ENCODE data around the gene HSPB1.
"Not testable (repeated sequence)": the region's sequence is repeated elsewhere in the genome, so short reads cannot be mapped to it uniquely, and the experiment has no call there.

The HSPB1 gene

DNA sequence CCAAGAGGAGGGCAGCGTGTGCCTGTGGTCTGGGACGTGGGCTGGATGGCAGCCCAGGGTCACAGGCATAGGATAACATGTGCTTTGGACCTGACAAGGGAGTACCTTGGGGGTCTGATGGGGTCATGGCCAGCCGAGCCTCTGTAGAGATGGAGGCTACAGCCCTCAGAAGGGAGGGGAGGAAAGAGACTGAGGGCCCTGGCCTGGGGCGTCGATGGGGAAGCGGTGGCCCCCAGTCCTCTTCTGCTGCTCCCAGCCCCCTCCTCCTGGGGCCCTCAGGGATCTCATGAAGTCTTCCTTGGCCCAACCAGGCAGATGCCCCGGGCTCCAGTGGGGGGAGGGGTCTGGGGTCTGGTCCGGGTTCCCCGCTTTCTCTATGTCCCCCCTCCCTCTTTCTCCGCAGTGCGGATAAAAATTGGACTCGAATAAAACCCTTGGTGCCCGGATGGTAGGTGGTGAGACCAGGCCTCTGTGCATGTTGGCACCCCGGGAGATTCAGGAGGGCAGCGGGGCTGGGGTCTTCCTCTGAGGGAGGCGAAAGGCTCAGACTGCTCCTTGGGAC lies 15.6 kb upstream of the HSPB1 start:
- TF ChIP-seq, protein P1, sequence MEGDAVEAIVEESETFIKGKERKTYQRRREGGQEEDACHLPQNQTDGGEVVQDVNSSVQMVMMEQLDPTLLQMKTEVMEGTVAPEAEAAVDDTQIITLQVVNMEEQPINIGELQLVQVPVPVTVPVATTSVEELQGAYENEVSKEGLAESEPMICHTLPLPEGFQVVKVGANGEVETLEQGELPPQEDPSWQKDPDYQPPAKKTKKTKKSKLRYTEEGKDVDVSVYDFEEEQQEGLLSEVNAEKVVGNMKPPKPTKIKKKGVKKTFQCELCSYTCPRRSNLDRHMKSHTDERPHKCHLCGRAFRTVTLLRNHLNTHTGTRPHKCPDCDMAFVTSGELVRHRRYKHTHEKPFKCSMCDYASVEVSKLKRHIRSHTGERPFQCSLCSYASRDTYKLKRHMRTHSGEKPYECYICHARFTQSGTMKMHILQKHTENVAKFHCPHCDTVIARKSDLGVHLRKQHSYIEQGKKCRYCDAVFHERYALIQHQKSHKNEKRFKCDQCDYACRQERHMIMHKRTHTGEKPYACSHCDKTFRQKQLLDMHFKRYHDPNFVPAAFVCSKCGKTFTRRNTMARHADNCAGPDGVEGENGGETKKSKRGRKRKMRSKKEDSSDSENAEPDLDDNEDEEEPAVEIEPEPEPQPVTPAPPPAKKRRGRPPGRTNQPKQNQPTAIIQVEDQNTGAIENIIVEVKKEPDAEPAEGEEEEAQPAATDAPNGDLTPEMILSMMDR (IDR thresholded peaks at IDR 0.05; ENCODE audit: control insufficient read depth, insufficient read depth, low read depth, low read length, missing control alignments) = no peak
- no peak for DNase-seq (ENCODE audit: low read depth)
- H3K4me3 ChIP-seq (ENCODE audit: control insufficient read depth, low read depth, low read length) = no peak overlapping the region

GRCh38 chr7:76290847-76291350 lies 11.6 kb upstream of the HSPB1 start:
- not testable (repeated sequence) for H3K4me3 ChIP-seq (ENCODE audit: control insufficient read depth, low read depth, low read length); DNase-seq (ENCODE audit: low read depth)

GRCh38 chr7:76291351-76292212 lies 10.9 kb upstream of the HSPB1 start:
- peak; percentile 94 for DNase-seq (ENCODE audit: low read depth)
- TF ChIP-seq, protein P1 (IDR thresholded peaks at IDR 0.05; ENCODE audit: control insufficient read depth, insufficient read depth, low read depth, low read length, missing control alignments) = peak; percentile 96
- peak overlapping the region; percentile 16; the same call in 1 of the 2 replicates for H3K4me3 ChIP-seq (ENCODE audit: control insufficient read depth, low read depth, low read length)

GRCh38 chr7:76292213-76292573 lies 10.3 kb upstream of the HSPB1 start:
- DNase-seq (ENCODE audit: low read depth) = no peak
- TF ChIP-seq, protein P1 (IDR thresholded peaks at IDR 0.05; ENCODE audit: control insufficient read depth, insufficient read depth, low read depth, low read length, missing control alignments) = no peak
- peak overlapping the region; percentile 16; the same call in 1 of the 2 replicates for H3K4me3 ChIP-seq (ENCODE audit: control insufficient read depth, low read depth, low read length)

DNA sequence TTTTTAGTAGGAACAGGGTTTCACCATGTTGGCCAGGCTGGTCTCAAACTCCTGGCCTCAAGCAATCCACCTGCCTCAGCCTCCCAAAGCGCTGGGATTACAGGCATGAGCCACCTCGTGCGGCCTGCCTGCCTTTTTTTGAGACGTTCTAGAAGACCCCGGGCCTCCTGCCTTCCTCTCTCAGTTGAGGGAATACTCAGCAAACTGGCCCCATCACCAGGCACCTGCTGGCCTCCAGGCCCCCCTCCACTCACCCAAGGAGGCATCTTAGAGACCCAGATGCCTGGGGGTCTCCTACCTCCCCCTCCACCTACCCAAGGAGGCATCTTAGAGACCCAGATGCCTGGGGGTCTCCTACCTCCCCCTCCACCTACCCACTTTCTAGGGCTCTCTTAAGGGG lies 9.6 kb upstream of the HSPB1 start:
- DNase-seq (ENCODE audit: low read depth); H3K4me3 ChIP-seq (ENCODE audit: control insufficient read depth, low read depth, low read length): not testable (repeated sequence)

DNA sequence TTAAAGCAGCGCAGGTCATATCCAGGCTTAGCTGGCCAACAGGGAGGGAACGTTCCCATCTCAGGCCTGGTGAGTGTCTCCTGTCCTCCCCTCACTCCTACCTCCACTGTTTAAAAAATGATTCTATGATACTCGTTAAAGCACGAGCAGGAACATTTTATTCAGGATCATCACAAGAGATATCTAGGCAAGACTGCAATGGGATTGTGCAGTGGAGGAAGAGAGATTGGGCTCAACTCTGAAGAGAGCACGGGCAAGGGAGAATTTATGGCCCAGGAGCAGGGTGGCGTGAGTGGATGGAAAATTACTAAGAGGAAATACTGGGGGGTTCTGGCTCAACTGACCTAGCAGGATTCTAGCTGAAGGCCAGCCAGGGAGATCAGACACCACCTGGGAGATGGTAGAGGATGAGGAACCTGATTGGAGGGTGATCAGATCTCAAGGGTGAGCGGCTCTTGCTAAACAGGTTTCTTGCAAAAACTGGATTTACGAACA lies 9.0 kb upstream of the HSPB1 start:
- DNase-seq (ENCODE audit: low read depth) = no peak
- TF ChIP-seq, protein P1 (IDR thresholded peaks at IDR 0.05; ENCODE audit: control insufficient read depth, insufficient read depth, low read depth, low read length, missing control alignments) = no peak
- no peak overlapping the region for H3K4me3 ChIP-seq (ENCODE audit: control insufficient read depth, low read depth, low read length)

DNA sequence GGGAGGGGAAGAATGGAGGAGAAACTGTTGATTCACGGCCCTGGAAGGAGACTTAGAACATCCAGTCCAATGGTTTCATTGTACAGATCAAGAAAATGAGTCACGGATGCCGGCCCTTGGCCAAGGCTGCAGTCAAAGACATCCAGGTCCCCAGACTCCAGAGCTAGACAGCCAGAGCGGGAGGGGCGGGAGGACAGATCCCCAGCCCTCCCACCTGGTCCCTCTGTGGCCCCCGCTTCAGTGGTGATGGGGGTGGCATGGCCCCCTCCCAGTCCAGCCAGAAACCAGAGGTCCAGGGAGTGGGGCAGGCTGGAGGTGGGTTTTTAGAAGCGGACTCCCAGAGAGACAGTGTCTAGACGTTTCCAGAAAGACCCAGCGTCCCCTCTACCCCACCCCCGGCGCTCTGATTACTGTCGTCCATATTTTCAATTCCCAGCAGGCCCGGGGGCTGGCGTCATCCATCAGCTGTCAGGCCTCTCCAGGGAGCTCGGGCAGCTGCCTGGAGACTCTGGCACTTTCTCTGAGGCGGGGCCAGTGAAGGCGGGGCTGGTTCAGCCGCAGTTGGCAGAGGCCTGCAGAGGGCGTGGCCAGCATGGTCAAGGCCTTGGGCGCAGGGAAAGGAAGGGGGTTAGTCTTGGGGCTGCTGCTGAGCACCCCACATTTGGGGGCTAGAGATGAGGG lies 8.0 kb upstream of the HSPB1 start:
- peak overlapping the region; percentile 52 for H3K4me3 ChIP-seq (ENCODE audit: control insufficient read depth, low read depth, low read length)
- TF ChIP-seq, protein P1 (IDR thresholded peaks at IDR 0.05; ENCODE audit: control insufficient read depth, insufficient read depth, low read depth, low read length, missing control alignments) = no peak
- DNase-seq (ENCODE audit: low read depth) = peak; percentile 75

All from AG09309 (cell line).